ES-I3 (cell line): ENCODE data around the gene MVK.

ENCODE experiments used
- H3K36me3 ChIP-seq: 2 replicates; pipeline ENCODE4 v1.6.1; 2013; ENCODE audit warnings: mild to moderate bottlenecking, low read length, control low read depth, moderate library complexity; ENCODE audit not compliant: insufficient read depth
- H3K4me1 ChIP-seq: 2 replicates; pipeline ENCODE4 v1.6.1; 2013; ENCODE audit warnings: mild to moderate bottlenecking, control low read depth, low read length; ENCODE audit not compliant: insufficient read depth
- H3K9ac ChIP-seq: 2 replicates; pipeline ENCODE4 v1.6.1; 2013; ENCODE audit warnings: low read depth, mild to moderate bottlenecking, low read length, moderate library complexity
- H3K9me3 ChIP-seq: 2 replicates; pipeline ENCODE4 v1.6.1; 2013; ENCODE audit warnings: mild to moderate bottlenecking, low read length, moderate library complexity; ENCODE audit not compliant: control insufficient read depth, insufficient read depth

MVK gene

DNA sequence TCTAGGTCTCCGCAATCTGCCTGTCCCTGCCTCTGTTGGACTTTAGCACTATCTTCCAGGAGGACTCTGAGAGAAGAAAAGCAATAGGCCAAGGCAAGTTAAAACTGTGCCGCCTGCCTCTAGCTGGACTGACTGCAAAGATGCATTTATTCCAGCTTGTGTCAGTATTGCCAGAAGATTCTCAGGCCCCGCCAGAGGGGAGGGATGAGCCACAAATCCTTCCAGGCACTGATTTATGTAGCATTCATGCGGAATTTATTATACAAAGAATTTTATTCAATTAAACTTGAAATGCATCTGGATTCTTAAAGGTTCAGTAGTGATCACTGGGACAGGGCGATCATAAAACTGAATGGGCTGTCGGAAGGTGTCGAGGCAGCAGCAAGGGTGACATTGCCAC is 20.1 kb upstream of the MVK start:
- Histone ChIP-seq H3K36me3 (no peaks in the 10 kb centered on the region; the same call in 1 of the 2 replicates), H3K9ac (no peak overlapping the region), H3K9me3 (no peaks in the 10 kb centered on the region), H3K4me1 (no peaks in the 10 kb centered on the region)

DNA sequence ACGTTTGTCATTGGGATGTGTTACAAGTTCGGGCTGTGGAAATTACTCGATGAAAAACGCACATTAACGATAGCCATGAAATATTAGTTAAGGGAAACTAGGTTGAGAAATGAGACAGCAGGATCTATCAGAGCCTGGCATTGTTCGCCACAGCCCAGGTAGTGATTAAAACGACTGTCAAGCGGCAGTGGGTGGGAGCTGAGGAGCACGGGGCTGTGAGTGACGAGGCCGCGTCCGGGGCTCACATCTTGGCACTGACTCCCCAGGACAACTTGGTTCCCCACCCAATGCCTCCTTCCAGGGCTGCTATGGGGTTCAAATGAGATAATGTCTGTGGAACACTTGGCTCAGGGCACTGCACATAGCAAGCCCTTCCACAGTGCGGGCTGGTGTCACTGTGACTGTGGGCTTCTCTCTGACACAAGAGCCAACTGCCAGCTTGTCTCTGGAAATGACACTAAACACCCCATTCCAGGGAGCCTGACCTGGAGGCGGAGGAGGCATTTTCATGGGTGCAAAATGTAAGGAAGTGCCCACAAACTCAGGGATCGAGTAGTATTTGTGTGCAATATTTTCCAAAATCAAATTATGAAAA is 19.6 kb upstream of the MVK start:
- Histone ChIP-seq H3K4me1 (no peaks in the 10 kb centered on the region), H3K36me3 (no peaks in the 10 kb centered on the region; the same call in 1 of the 2 replicates), H3K9ac (no peak overlapping the region), H3K9me3 (no peaks in the 10 kb centered on the region)

DNA sequence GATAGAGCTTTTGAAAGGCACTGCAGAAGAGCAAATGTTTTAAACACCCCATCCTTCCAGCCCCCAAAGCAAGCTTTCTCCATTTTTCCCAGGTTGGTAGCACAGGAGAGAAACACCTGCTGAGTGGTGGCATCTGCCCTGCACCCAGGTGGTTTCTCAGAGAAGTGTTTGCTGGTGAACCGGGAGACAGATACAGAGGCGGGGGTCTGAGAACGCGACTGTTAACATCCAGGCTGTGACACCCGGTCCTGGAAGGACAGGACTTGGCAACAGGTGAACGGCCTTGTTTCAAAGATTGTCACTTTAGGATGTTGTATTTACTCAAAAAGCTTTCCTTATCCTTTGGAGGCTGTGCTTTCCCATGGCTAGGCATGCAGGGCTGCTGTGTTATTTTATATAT is 18.8 kb upstream of the MVK start:
- Histone ChIP-seq H3K9ac (no peak overlapping the region), H3K36me3 (no peaks in the 10 kb centered on the region; the same call in 1 of the 2 replicates), H3K4me1 (no peaks in the 10 kb centered on the region), H3K9me3 (no peaks in the 10 kb centered on the region)

DNA sequence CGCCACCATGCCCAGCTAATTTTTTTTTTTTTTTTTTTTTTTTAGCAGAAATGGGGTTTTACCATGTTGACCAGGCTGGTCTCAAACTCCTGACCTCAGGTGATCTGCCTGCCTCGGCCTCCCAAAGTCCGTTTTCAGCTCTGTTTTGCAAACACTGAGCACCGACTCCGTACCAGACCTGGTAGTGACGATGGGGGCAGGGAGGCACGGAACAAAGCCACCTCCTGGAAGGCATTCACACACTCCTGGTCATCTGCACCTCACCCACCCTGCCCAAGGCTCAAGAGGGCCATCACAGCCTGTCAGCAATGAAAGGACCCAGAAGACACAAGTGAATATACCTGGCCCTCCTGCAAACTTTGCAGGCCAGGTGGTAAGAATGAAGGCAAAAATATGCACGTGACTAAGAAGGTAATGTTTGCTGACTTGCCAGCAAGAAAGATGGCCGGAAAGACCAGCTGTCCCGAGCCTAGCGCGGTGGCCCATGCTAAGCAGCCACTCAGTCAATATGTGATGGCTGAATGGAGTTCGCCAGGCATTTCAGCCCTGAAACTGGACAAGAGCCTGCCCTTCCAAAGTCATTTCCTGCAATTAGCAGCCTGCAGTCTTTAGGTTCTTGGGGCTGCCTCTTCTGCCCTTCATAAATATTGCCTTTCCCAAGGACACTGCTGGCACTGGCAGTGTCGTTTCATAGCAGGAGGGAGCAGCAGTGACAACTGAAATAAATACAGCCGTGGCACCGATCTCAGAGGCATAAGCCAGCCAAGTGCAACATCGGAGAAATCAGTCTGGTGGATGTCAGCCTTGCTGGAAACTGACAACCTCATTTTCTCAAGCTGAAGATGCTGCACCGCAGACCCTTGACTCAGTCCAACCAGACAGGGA is 17.9 kb upstream of the MVK start:
- no peaks in the 10 kb centered on the region for H3K4me1 ChIP-seq
- no peaks in the 10 kb centered on the region; the same call in 1 of the 2 replicates for H3K36me3 ChIP-seq
- H3K9ac ChIP-seq, result no peak overlapping the region
- no peaks in the 10 kb centered on the region for H3K9me3 ChIP-seq

DNA sequence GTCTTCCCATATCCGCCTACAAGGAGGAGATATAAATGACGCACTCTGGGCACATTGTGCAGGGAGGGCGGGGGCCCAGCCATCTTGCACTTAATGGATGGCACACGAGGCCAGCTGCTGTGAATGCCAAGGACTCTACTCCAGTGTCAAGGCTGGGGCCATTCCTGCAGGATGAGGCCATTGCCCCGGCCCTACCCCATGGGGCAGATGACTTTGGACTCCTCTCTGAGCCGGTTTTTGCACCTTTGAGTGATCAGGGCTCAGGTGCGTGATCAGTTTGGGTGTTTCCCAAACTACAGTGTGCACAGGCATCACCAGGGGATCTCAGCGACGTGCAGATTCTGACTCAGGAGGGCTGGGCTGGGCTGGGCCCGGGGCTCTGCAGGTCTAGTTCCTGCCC is 16.4 kb upstream of the MVK start:
- Histone ChIP-seq H3K36me3 (no peaks in the 10 kb centered on the region; the same call in 1 of the 2 replicates), H3K4me1 (no peaks in the 10 kb centered on the region), H3K9ac (no peak overlapping the region), H3K9me3 (no peaks in the 10 kb centered on the region)

DNA sequence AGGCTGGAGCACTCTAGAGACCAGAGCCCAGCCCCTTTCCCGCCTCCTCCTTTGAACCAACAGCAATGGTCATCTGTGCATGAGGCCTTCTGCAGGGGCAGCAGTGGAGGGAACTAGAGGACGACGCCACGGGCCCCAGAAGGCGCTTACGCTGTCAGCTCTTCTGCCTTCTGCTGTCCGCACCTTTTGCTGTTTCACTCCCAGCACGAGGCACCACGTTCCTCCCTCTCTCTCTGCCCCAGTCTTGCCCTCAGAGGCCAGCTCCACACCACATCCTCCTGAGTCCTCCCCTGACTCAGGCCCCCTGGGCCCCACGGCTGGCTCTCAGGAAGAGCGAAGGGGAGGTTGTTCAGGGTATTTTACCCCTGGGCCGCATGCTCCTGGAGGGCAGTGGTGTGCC is 15.8 kb upstream of the MVK start:
- no peaks in the 10 kb centered on the region; the same call in 1 of the 2 replicates for H3K36me3 ChIP-seq
- no peak overlapping the region for H3K9ac ChIP-seq
- no peaks in the 10 kb centered on the region for H3K9me3 ChIP-seq
- no peaks in the 10 kb centered on the region for H3K4me1 ChIP-seq

DNA sequence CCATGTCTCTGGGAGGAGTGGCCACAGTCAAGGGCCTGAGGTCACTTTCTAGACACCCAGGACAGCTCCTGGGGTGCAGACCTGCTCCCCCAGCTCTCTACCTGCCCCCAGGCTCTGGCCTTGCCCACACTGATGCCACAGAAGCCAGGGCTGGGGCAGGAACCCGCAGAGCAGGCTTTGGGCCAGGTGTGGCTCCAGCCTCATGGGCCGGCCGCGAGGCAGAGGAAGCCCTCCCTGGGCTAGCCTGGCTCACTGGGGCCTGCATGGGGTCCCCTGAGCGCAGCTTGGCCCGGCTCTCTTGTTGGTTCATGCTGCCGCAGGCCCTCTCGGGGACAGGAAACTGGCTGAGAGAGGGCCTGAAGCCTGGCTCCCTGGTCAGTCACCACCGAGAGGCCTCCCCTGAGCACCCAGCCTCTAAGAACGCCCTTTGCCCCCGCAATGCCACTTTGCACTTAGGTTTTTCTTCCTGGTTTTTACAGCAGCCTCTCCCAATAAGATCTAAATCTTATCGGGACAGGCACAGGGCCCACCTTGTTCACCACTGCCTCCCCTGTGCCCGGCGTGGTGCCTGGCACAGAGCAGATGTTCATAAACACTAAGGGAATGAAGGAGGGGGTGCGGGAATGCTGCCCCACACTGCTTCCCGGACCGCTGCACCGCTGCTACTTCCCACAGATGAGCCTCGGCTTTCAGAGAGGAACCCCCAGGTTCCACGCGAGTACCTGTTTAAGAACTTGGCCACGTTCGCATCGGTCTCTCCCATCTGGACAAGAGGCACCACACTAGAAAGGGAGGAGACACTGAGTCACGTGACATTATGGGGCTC is 15.0 kb upstream of the MVK start:
- Histone ChIP-seq H3K4me1 (no peaks in the 10 kb centered on the region), H3K36me3 (no peaks in the 10 kb centered on the region; the same call in 1 of the 2 replicates), H3K9ac (no peak overlapping the region), H3K9me3 (no peaks in the 10 kb centered on the region)

DNA sequence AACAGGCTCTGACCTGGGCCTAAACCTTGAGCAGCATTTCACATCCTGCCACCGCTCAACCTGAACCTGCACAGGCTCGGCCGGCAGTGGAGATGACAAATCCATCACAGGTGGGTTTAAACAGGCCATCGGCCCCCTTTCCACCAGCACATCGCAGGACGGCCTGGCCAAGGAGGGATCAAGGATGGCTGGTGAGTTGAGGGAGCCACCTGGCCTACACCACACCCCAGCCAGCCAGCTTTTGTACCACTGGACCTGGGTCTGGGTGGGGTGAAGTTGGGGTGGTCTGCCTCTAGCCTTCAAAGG is 14.4 kb upstream of the MVK start:
- Histone ChIP-seq H3K36me3 (no peaks in the 10 kb centered on the region; the same call in 1 of the 2 replicates), H3K4me1 (no peaks in the 10 kb centered on the region), H3K9ac (no peak overlapping the region), H3K9me3 (no peaks in the 10 kb centered on the region)

DNA sequence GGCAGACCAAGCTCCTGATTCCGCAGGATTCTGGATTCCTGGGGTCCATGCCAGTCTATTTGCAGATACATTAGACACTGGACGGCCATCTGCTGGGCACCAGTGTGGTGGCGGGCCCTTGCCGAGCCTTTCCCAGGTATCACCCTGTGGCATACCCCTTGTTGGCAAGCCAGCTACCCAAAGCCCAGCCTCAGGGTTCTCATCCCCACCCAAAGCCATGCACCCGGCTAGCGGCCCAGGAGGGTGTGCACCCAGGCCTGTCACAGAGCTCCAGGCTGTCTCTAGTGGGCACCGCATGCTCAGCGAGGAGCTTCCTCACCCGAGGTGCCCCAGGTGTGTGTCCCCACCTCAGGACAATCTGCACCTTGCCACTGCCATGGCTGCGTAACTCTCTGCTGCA is 14.0 kb upstream of the MVK start:
- no peaks in the 10 kb centered on the region; the same call in 1 of the 2 replicates for H3K36me3 ChIP-seq
- no peak overlapping the region for H3K9ac ChIP-seq
- H3K9me3 ChIP-seq, result no peaks in the 10 kb centered on the region
- no peaks in the 10 kb centered on the region for H3K4me1 ChIP-seq

DNA sequence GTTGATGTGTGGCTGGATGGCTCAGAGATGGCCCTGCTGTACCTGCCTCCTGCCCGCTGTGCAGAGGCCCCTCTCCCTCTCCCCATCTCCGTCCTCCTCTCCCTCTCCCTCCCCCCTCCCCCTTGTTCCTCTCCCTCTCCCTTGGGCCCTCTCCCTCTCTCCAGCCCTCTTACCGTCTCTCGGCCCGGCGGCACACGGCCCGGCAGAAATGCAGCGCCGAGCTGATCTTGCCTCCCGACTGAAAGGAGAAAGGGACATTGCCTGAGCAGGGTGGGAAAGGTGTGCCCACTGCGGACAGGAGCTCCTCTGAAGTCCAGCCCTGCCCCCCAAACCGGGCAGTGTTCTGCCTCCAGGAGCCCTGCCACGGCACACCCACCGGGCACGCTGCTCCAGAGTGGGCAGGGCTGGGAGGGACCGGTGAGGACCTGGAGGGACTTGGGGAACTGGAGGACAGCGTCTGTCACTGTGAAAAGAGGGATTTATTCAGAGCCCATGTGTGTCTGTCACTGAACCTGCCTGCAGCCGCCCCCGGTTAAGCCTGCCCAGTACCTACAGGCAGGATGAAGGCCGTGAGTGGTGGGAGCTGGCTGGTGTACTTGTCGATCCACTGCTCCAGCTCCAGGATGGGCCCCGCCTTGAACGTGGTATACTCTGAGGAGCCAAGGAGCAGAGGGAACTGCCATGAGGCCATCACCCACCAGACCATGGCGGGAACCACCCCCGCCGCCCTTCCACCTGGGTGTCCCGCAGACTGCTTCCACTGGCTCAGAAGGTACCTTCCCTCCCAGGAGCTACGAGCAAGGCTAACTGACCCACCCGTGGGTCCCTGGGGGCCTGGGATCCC is 12.5 kb upstream of the MVK start:
- no peaks in the 10 kb centered on the region for H3K4me1 ChIP-seq
- H3K9ac ChIP-seq, result no peak overlapping the region
- no peaks in the 10 kb centered on the region for H3K9me3 ChIP-seq
- H3K36me3 ChIP-seq, result no peaks in the 10 kb centered on the region; the same call in 1 of the 2 replicates

DNA sequence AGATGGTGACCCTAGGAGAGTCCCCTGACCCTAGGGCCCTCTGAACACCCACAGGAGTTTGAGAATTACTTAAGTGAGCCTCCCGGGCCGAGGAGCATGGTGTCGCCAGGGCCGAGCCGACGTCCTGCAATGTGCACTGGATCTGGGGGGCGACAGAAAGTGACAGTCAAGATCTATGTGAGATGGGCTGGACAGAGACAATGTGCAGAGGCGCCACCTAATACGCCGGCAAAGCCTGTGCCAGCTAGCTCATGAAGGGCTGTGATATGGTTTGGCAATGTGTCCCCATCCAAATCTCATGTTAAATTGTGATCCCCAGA is 11.9 kb upstream of the MVK start:
- no peaks in the 10 kb centered on the region for H3K4me1 ChIP-seq
- no peak overlapping the region for H3K9ac ChIP-seq
- no peaks in the 10 kb centered on the region for H3K9me3 ChIP-seq
- H3K36me3 ChIP-seq, result no peaks in the 10 kb centered on the region

DNA sequence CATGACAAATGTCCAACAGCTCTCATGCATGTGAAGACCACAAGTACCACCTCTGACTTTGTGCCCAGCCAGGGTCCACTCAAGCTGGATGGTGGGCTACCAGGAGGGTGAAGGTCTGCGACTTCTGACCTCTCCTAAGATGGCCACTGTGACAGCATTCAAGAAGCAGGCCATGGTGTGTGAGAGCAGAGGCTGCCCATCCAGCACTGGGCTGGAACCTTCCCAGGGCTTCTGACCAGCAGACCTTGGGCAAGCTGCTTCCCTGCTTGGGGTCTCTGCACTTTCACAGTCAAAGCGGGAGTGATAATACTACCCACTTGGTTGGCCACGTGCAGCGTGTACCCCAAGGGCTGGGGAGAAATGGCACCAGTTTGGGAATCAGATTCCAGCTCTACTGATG is 10.7 kb upstream of the MVK start:
- Histone ChIP-seq H3K9me3 (no peaks in the 10 kb centered on the region), H3K36me3 (no peaks in the 10 kb centered on the region), H3K9ac (no peak overlapping the region), H3K4me1 (no peaks in the 10 kb centered on the region)

DNA sequence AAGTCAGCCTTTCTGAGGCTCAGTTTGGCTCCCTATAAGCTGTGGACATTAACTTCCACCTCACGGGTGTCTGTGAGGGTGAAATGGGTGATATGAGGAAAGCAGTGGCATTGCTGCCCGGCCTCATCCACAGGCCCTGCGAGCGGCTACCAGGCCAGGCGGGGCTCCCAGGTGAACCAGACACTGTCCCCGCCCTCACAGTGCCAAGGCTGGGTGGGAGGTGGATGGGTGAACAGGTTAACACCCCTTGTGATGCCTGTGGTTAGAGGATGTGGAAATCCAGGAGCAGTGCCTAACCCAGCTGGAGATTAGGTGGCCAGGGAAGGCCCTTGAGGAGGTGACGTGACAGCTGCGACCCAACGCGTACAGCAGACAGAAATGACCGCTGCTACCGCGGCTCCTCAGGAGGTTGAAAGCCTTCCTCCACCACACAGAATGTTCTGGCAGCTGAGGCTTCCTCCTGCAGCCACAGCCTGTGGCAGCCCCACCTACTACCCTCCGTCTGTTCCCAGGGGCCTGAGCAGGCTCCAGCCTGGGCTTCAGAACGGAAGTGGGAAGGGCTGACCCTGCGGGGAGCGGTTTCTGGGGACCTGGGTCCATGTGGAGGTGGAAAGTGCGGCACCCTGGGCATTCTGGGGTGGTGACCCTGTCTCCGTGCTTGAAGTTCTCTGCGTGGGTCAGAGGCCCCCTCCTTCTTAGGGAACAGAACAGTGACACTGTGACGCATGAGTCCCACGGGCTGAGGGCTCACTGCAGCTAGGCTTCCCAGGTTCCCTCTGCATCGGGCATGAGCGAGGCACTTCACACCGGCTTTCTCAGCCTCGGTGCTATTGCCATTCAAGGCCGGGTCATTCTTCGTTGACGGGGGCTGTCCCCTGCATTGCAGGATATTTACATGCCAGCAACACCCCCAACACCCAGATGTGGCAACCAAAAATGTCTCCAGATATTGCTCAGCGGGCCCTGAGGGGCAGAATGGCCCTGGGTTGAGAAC is 10.0 kb upstream of the MVK start:
- no peaks in the 10 kb centered on the region for H3K36me3 ChIP-seq
- H3K9ac ChIP-seq, result no peak overlapping the region
- no peaks in the 10 kb centered on the region for H3K4me1 ChIP-seq
- H3K9me3 ChIP-seq, result no peaks in the 10 kb centered on the region
